C4-2B (cell line): Measurements from ENCODE around the gene IDH3G.

Experiments used
- H3K27ac ChIP-seq: fragments of 450-650 bp; 2 replicates; pipeline ENCODE4 v1.5.1; 2017
- ZFX ChIP-seq: fragments of 450-650 bp; IDR thresholded peaks from 2 replicates; pipeline ENCODE4 v1.6.1; 2017
- TF ChIP-seq, protein P1 (sequence below): fragments of 450-650 bp; conservative IDR thresholded peaks from 2 replicates; pipeline ENCODE4 v1.5.1; 2017; ENCODE audit warnings: mild to moderate bottlenecking

Gene IDH3G

DNA sequence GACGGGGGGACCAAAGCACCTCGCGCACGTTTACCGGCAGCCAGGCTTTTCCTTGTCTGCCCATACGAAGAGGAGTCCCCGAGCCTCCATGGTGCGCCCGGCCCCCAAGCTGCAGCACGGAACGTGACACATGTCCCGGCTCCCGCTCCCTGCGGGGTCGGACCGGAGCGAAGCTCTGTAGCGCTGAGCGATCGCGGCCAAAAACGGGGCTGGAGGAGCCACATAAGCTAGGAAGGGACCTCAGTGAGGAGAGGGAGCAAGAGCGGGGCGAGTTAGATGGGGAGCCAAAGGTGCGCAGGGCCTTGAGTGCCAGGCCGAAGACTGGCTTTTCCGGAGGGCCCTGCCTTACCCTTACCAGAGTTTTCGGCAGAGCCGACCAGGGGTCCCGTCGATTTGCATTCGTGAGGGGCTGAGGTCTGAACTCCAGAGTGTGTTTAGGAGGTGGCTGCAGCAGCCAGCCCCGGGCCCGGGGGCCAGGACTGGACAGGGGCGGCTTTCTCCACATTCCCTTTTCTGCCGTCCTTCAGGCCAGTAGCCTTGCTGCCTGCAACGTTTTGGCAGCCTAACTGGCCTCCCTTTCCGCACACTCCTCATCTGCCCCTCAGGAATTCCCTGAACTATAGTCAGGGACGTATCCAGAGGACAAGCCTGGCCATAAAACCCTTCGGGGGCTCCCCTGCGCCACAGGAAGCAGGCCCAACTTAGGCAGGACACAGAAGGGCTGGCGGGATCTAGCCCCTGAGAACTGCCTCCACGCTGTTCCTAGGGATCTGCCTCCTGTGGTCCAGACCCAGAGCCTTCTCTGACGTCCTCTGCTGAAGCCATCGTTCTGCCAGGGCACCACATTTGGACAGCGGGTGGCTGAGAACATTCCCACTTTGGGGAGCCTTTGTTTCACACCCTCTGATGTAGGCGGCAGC, 982 bp upstream of the IDH3G start:
- TF ChIP-seq ZFX, result 0 out of 2 replicates have a peak, but pooled peaks have one; percentile 44
- TF ChIP-seq, protein P1, sequence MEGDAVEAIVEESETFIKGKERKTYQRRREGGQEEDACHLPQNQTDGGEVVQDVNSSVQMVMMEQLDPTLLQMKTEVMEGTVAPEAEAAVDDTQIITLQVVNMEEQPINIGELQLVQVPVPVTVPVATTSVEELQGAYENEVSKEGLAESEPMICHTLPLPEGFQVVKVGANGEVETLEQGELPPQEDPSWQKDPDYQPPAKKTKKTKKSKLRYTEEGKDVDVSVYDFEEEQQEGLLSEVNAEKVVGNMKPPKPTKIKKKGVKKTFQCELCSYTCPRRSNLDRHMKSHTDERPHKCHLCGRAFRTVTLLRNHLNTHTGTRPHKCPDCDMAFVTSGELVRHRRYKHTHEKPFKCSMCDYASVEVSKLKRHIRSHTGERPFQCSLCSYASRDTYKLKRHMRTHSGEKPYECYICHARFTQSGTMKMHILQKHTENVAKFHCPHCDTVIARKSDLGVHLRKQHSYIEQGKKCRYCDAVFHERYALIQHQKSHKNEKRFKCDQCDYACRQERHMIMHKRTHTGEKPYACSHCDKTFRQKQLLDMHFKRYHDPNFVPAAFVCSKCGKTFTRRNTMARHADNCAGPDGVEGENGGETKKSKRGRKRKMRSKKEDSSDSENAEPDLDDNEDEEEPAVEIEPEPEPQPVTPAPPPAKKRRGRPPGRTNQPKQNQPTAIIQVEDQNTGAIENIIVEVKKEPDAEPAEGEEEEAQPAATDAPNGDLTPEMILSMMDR, result no peak
- peak overlapping the region; percentile 95 for H3K27ac ChIP-seq

DNA sequence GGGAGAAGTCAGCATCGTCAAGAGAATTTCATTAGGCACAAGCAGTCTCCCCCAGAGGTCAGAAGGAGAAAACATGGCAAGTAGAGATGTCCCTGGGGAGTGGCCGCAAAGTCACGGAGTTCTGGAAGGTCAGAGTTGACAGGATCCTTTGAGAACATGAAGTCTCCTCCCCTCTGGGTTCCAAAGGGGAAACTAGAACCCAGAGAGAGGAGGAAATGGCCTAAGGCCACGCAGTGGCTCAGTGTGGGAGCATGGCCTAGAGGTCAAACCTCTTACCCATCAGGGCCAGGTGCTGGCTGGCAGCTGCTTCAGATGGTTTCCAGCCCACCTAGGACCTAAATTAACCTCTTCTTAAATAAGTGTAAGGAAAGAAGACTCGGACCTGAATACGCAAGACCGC, 884 bp downstream of the IDH3G start:
- peak overlapping the region; percentile 95 for H3K27ac ChIP-seq
- no peak for TF ChIP-seq ZFX
- TF ChIP-seq, protein P1, result no peak

DNA sequence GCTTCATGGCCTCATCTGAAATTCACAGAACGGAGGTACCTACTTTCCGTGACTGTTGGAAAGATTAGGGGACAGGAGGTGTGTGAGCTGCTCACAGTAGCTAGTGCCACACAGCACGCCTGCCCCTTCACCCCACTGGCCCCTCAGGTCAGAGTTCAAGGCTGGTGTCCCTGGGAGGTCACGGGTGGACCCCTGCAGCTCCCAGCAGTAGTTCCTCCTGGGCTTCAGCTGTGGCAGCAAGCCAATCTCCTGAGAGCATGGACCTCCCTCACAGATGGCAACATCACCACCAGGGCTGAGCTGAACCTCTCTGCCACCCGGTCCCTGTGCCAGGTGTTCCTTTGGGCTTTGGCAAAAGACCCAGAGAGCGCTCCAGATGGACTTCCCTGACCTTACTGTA, 1.8 kb downstream of the IDH3G start:
- TF ChIP-seq ZFX, result no peak
- TF ChIP-seq, protein P1, result no peak
- peak overlapping the region; percentile 95 for H3K27ac ChIP-seq

DNA sequence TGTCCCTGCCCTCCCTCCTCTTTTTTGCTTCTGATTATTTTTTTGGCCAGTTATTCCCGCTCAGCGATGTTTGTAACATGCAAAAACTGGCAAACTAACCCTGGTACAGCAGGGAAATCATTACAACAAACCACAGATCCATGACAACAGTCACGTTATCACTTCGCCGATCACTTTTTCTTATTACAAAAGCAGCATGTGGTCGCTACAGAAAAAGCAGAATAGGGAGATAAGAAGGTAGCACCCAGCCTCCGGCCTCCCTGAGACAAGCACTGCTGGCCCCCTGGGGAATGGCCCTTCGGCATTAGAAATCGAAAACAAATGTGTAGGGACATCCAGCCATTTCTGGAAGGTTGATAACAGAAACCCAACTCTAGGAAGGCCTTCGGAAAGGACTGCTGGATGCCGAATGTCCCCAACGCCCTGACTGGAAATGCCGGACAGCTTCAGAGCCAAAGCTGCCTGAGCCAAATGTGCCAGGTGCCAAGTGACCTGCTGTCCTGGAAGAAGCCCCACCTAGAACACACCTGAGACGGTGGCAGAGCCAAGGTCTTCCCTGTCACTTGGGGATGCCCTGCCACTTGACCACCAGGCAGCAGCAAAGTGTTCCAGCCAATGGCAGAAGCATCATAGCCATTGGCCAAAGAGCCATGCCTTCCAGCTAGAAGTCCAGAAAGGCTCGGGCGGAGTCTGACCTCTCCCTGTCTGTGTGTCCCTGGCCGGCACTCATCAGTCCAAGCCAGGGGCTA, 2.9 kb downstream of the IDH3G start:
- TF ChIP-seq ZFX, result no peak
- TF ChIP-seq, protein P1, result no peak
- H3K27ac ChIP-seq, result no peak overlapping the region

DNA sequence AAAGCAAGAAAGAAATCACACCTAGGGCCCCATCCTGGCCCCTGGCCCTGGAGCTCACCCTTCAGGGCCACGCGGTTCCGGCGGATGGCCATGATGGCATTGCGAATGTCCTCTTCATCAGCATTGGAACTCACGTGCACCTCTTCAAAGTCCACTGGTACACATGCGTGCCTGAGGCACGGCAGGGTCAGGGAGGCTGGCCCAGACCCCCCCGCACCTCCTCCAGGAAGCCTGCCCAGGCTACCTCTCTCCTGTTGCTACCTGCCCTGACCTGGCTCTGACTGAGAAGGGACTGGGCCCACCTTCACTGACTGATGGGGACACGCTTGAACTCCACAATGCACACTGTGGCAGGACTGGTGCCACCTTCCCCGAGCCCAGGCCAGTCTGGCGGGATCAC, 4.5 kb downstream of the IDH3G start:
- no peak overlapping the region for H3K27ac ChIP-seq
- no peak for TF ChIP-seq ZFX
- TF ChIP-seq, protein P1, result no peak

DNA sequence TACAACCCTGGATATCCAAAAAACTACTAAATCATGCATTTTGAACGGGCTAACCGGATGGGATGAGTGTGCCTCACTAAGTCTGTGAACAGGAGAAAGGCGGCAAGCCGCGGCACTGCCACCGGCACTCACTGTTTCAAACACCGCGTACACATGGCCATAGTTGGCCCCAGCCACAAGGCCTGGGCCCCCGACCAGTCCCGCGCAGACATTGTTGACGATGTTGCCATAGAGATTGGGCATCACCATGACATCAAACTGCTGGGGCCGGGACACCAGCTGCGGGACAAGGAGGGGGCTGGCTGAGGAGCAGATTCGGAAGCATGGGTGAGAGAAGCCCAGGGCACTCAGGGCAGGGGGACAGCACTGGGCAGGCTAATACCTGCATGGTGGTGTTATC, 7.5 kb downstream of the IDH3G start:
- H3K27ac ChIP-seq, result no peak overlapping the region
- TF ChIP-seq ZFX, result no peak
- TF ChIP-seq, protein P1, result no peak

DNA sequence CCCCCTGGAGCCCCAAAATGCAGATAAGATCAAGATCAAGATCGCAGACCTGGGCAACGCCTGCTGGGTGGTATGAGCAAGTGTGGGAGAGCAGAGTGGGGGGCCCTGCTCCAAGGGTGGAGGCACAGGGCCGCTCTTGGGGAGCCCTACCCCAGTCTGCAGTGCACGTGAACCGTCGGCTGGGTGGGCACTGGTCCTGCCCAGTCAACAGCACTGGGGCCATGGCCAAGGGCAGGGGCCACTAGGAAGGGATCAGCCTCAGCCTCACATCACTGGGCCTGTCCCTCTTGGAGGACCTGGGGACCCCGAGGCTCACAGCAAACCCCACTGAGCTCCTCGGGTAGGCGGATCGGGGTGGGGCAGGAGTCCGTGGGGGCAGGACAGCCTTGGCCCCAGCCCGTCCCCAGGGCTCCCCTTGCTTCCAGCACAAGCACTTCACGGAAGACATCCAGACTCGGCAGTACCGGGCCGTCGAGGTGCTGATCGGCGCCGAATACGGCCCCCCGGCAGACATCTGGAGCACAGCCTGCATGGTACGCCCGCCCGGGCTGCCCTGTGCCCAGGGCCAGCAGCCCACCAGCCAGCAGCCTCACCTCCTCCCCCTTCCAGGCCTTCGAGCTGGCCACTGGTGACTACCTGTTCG, 9.7 kb downstream of the IDH3G start:
- TF ChIP-seq ZFX, result no peak
- TF ChIP-seq, protein P1, result no peak
- H3K27ac ChIP-seq, result no peak overlapping the region
